HG03571 (cell line): ENCODE data around the gene KRTAP29-1.

Experiments
- ATAC-seq: cut with Tn5 transposase; IDR thresholded peaks from one replicate; pipeline ENCODE4 v1.9.1; 2021; ENCODE audit not compliant: unreplicated experiment

The KRTAP29-1 gene

GRCh38 chr17:41328207-41328606 lies 25.6 kb upstream of the KRTAP29-1 start:
- no peak for ATAC-seq

- ATAC-seq, result no peak
These were observed 24.9 kb upstream of the KRTAP29-1 start for GRCh38 chr17:41327411-41328120.

GRCh38 chr17:41326173-41327145 lies 23.8 kb upstream of the KRTAP29-1 start:
- no peak for ATAC-seq

DNA sequence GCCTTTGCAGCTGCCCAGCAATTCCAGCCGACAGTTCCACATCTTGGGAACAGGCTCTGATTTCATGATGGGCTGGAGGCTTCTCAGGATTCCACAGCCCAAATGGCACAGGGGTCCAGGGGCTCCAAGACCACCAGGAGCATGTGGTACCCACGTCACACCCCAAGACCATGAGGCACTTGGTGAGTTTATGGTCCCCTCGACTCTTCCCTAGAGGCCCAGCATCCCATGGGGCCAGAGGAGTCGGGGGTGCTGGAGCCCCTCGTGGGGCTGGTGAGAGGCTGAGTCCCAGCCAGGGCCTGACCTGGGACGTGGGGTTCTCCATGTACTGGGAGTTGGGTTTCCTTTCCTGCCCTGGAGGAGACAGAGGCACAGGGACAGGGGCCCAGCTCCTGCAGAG lies 23.0 kb upstream of the KRTAP29-1 start:
- no peak for ATAC-seq

DNA sequence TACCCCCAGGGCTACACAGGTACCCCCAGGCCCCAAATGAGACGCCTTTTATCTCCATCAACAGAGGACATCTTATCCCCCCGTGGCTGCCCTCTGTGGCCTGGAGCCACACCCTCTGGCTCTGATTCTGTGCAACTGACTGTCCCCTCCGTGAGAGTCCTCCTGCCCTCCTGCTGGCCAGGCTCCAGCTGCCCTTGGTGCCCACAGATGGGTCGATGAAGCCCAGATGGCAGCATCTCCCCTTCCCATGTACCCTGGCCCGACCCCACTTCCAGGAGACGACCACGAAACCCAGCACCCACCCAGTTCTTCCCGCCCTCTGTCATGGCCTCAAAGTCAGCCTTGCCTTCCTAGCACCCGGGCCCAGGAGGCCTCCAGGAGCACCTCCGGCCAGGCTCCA lies 22.5 kb upstream of the KRTAP29-1 start:
- ATAC-seq, result no peak

GRCh38 chr17:41324180-41325075 lies 21.8 kb upstream of the KRTAP29-1 start:
- ATAC-seq, result no peak

GRCh38 chr17:41322903-41323895 lies 20.5 kb upstream of the KRTAP29-1 start:
- no peak for ATAC-seq

GRCh38 chr17:41322094-41322902 lies 19.6 kb upstream of the KRTAP29-1 start:
- ATAC-seq, result no peak

GRCh38 chr17:41318231-41318630 lies 15.6 kb upstream of the KRTAP29-1 start:
- no peak for ATAC-seq

DNA sequence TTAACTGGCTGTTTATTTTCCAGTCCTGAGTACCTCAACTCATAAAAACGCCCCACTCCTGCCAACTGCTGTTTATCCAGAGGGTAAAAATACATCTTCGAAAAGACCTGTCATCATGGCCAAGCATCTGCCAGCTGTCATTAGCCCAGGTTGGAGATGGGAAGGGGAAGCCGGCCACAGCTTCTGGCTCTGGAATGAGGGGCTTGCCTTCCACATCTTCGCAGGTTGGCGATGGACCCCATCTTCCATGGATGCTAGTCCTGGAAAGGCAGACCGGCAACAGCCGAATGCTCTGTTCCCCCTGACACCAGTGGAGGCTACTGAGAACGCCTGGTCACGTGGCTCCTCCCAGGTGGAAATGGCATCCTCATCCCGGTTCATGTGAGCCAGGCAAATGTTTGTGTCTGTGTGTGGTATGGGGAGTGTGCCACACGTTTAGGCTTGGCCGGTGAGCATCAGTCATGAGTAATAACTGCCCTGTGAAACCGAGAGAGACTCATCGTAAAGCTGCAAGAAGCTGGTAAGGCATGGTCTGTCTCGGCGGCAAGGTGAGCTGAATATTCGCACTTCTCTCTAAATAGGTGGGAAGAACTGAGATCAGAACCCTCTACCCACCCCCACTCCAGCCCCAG lies 13.3 kb upstream of the KRTAP29-1 start:
- no peak for ATAC-seq

GRCh38 chr17:41315204-41315794 lies 12.6 kb upstream of the KRTAP29-1 start, which contains the start of gene KRTAP17-1:
TSS of gene KRTAP17-1 (minus strand) at chr17:41315710. CDS start at chr17:41315650, 60 bp downstream.
- ATAC-seq, result no peak

- ATAC-seq, result no peak
These were observed 8.5 kb upstream of the KRTAP29-1 start for GRCh38 chr17:41311111-41311510.

DNA sequence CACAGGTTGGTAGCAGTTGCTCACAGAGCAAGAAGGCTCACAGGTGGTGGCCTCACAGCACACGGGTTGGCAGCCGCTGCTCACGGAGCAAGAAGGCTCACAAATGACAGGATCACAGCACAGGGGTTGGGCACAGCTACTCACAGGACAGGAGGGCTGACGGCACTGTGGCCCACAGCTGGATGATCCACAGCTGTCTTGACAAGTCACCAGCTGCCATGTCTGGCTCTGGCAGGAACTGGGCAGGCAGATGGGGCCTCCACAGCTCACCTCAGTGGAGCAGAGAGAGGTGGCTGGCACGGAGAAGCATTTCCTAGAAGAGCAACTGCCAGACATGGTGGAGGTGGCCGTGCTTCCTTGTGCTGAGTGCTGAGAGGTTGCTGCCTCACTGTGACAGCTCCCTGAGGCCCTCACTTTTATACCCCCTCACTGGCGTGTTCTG lies 6.3 kb upstream of the KRTAP29-1 start, which contains the start of gene KRTAP16-1:
Gene KRTAP16-1, minus strand, starts transcription at position 392 of the 442 bp plus-strand sequence. Its CDS starts 56 bp downstream, at position 336.
- ATAC-seq, result no peak

DNA sequence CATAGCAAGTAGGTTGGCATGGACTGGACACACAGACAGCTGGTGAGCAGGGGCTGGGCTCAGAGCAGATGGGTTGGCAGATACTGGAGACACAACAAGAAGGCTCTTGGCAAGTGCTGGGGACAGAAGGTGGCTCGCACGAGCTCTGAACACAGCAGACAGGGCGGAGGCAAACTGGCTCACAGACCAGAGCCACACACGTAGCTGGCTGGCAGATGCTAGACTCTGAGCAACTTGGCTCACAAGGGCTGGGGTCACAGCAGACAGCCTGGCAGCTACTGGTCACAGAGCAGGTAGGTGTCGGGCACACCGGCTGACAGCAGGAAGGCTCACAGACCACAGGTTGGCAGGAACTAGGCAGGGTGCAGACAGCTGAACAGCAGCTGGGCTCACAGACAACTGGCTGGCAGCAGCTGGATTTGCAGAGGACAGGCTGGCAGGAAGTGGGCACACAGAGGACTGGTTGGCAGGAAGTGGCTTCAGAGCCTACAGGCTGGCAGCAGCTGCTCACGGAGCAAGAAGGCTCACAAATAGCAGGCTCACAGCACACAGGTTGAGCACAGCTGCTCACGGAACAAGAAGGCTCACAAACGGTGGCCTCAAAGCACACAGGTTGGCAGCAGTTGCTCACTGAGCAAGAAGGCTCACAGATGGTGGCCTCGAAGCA lies 5.7 kb upstream of the KRTAP29-1 start:
- ATAC-seq, result no peak

GRCh38 chr17:41307647-41308046 lies 5.0 kb upstream of the KRTAP29-1 start:
- ATAC-seq, result no peak

DNA sequence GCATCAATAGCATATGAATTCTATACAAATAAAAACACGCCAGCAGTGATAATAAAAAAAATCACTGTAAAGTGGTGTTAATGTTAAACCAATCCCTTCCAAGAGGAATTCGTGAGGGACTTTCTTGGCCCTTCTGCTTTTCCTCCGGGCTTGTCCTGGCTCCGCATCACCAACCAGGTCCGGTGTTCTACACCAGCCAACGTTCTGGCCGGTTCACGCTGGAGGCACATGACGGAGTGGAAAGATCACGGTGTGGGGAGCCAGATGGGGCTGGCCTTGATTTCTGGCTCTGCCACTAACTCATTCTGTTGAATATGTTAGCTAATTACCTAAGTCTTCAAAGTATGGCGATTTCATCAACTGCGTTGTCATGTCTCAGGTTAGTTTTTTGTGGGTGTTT lies 1.4 kb upstream of the KRTAP29-1 start:
- ATAC-seq, result no peak

DNA sequence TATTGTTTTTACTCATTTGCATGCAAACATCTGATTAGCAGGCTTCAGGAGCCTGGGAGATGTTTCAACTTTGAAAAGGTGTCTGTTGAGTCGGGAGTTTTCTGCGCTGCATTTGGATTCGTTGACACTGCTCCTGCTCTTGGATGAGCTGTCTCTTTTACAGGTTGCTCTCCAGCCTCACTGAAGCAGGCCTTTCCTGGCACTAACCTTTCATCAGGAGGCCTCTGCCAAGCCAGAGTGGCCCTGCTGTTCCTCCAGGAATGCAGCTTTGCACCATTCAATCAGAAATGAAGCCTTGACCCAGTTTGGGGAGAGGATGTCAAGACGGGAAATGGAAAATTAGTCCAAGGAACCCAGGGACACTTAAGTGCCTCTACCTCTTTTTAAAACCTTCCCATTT lies 330 bp upstream of the KRTAP29-1 start:
- no peak for ATAC-seq
